Endothelial cell of umbilical vein (primary cell): ENCODE results near the gene MAGEA9B. TPM values are rescaled to one million over a fixed set of nuclear protein-coding genes. Genes with fewer than 3 reads are reported as not detected.

ENCODE experiments used
- BruUV-seq: library from RNA; stranded (reverse); fragments of 400-500 nt; replicated peaks from 2 replicates; lab custom pipeline; 2021; lab: Mats Ljungman, UMichigan
- CTCF ChIA-PET: fragments of 300-600, 350-600 bp; sonication (Branson Sonifier 250); formaldehyde crosslinking; loops from one replicate; lab custom pipeline; 2021; ENCODE audit warnings: antibody characterized with exemption, inconsistent platforms; lab: Charles Lee
- POLR2A ChIA-PET: fragments of 300-600, 350-600 bp; sonication (Branson Sonifier 250); formaldehyde crosslinking; loops from one replicate; lab custom pipeline; 2021; ENCODE audit warnings: antibody characterized with exemption, inconsistent platforms; lab: Charles Lee
- DNase-seq: peaks from one replicate; pipeline ENCODE4 v3.0.0-alpha.2; 2011; ENCODE audit warnings: low read depth, low spot score
- FAIRE-seq: peaks from 2 replicates; lab custom pipeline; 2011; peaks lifted over from hg19 to GRCh38; lab: Jason Lieb, UNC
- H2AFZ ChIP-seq: 2 replicates; pipeline ENCODE4 v1.6.0; 2012; ENCODE audit warnings: low read depth, low read length, control low read depth, inconsistent platforms
- H3K27ac ChIP-seq: 2 replicates; pipeline ENCODE4 v1.5.1; 2011; ENCODE audit warnings: low read depth, mild to moderate bottlenecking, control low read depth, low read length, moderate library complexity; ENCODE audit not compliant: insufficient read depth
- H3K27me3 ChIP-seq, 2 experiments: 2 replicates each; pipeline versions ENCODE4 v1.6.0 to v1.6.1; 2011; ENCODE audit warnings: low read length in 2 of 2, mixed read lengths in 1 of 2; ENCODE audit not compliant: control insufficient read depth in 2 of 2, insufficient read depth in 2 of 2
- H3K36me3 ChIP-seq, 2 experiments: 2 replicates in 1 of 2; 3 replicates in 1 of 2; pipeline ENCODE4 v1.5.1; 2011; ENCODE audit warnings: low read length in 2 of 2, mild to moderate bottlenecking in 1 of 2, moderate library complexity in 1 of 2; ENCODE audit not compliant: control insufficient read depth in 2 of 2, insufficient read depth in 2 of 2; ENCODE audit errors: extremely low read depth in 1 of 2
- H3K4me1 ChIP-seq: 3 replicates; pipeline ENCODE4 v1.5.1; 2011; ENCODE audit warnings: mild to moderate bottlenecking, low read length; ENCODE audit not compliant: control insufficient read depth, insufficient read depth; ENCODE audit errors: extremely low read depth
- H3K4me2 ChIP-seq: 2 replicates; pipeline ENCODE4 v1.6.1; 2011; ENCODE audit warnings: low read length, control low read depth, mixed read lengths; ENCODE audit not compliant: insufficient read depth
- H3K4me3 ChIP-seq, 3 experiments: fragments of 200-600 bp in 1 of 3; sonication (generic), shearing (Covaris generic) in 1 of 3; replicated peaks in 1 of 3; 2 replicates each; pipeline ENCODE4 v1.5.1; 2011 to 2016; ENCODE audit warnings: control low read depth in 3 of 3, low read length in 3 of 3, mild to moderate bottlenecking in 2 of 3, inconsistent platforms in 1 of 3, low read depth in 1 of 3, moderate library complexity in 1 of 3; ENCODE audit not compliant: insufficient read depth in 1 of 3
- H3K79me2 ChIP-seq: 2 replicates; pipeline ENCODE4 v1.6.0; 2012; ENCODE audit warnings: low read length, inconsistent platforms; ENCODE audit not compliant: control insufficient read depth, insufficient read depth
- H3K9ac ChIP-seq: replicated peaks from 2 replicates; pipeline ENCODE3; 2011; ENCODE audit warnings: low read length, control low read depth; ENCODE audit not compliant: insufficient read depth; ENCODE audit errors: extremely low read depth
- H3K9me1 ChIP-seq: replicated peaks from 3 replicates; pipeline ENCODE4 v1.6.0; 2011; ENCODE audit warnings: mild to moderate bottlenecking, low read length; ENCODE audit not compliant: control insufficient read depth, insufficient read depth; ENCODE audit errors: extremely low read depth
- H3K9me3 ChIP-seq: replicated peaks from 2 replicates; pipeline ENCODE4 v1.5.1; 2012; ENCODE audit warnings: low read length, inconsistent platforms; ENCODE audit not compliant: control insufficient read depth, insufficient read depth
- H4K20me1 ChIP-seq: replicated peaks from 2 replicates; pipeline ENCODE3; 2011; ENCODE audit warnings: mild to moderate bottlenecking, low read length; ENCODE audit not compliant: control insufficient read depth, insufficient read depth; ENCODE audit errors: extremely low read depth
- EZH2 ChIP-seq: IDR thresholded peaks from 2 replicates; pipeline ENCODE4 v1.6.1; 2012; ENCODE audit warnings: borderline replicate concordance, low read depth, mild to moderate bottlenecking, moderate library complexity, low read length, inconsistent platforms; ENCODE audit not compliant: severe bottlenecking
- FOS ChIP-seq: IDR thresholded peaks from 2 replicates; pipeline ENCODE4 v1.6.1; 2011; ENCODE audit warnings: mild to moderate bottlenecking, low read length, moderate library complexity, borderline replicate concordance; ENCODE audit not compliant: insufficient read depth
- GATA2 ChIP-seq: IDR thresholded peaks from 2 replicates; pipeline ENCODE4 v1.7.0; 2011; ENCODE audit warnings: low read depth, mild to moderate bottlenecking, moderate library complexity, mixed read lengths, low read length; ENCODE audit not compliant: insufficient read length, insufficient read depth
- JUN ChIP-seq: IDR thresholded peaks from 2 replicates; pipeline ENCODE4 v1.6.1; 2011; ENCODE audit warnings: borderline replicate concordance, low read depth; ENCODE audit not compliant: insufficient read length, insufficient read depth
- MYC ChIP-seq: IDR thresholded peaks from one replicate; pipeline ENCODE4 v1.6.1; 2011; ENCODE audit warnings: mild to moderate bottlenecking, low read depth, low read length
- POLR2A ChIP-seq: IDR thresholded peaks from 2 replicates; pipeline ENCODE4 v1.6.1; 2012; ENCODE audit warnings: low read depth, mild to moderate bottlenecking, control low read depth, low read length
- POLR2AphosphoS5 ChIP-seq: IDR thresholded peaks from 2 replicates; pipeline ENCODE4 v1.6.1; 2012; ENCODE audit warnings: low read depth, mild to moderate bottlenecking, control low read depth, low read length, moderate library complexity; ENCODE audit not compliant: insufficient read depth
- dilution Hi-C: fragments of 300-500 bp; cut with MboI; formaldehyde crosslinking; loops from one replicate; pipeline ENCODE4 v1.15.0; 2019; ENCODE audit warnings: low sequenced_read_pairs; ENCODE audit not compliant: extremely low pct_ligation_motif_present
- intact Hi-C: fragments of 100-400 bp; cut with micrococcal nuclease; formaldehyde crosslinking; loops from one replicate; pipeline ENCODE4 v1.10.0; 2022
- polyA plus RNA-seq, 4 experiments: library from polyadenylated mRNA; depleted of rRNA in 3 of 4; stranded (reverse) in 3 of 4; unstranded in 1 of 4; fragments of >200 nt; gene quantifications; 2 replicates each; pipeline versions ENCODE4 v1.2.1 to v1.2.3, GENCODE V29; 2011 to 2012; ENCODE audit warnings: missing spikeins in 1 of 4
- total RNA-seq: library from RNA; stranded (reverse); gene quantifications from 2 replicates; pipeline ENCODE4 v1.2.3, GENCODE V29; 2021
- TF ChIP-seq, protein P1 (sequence below): IDR thresholded peaks from 2 replicates; pipeline ENCODE4 v1.6.1; 2011; ENCODE audit not compliant: insufficient read depth, insufficient read length
- TF ChIP-seq, protein P2 (sequence below), 2 donors: IDR thresholded peaks; 1 replicate in 1 of 2; 2 replicates in 1 of 2; pipeline ENCODE4 v1.5.1; 2011; ENCODE audit warnings: low read length in 2 of 2, mild to moderate bottlenecking in 2 of 2, moderate library complexity in 2 of 2, control low read depth in 1 of 2, inconsistent platforms in 1 of 2, low read depth in 1 of 2; ENCODE audit not compliant: insufficient read depth in 1 of 2; ENCODE audit errors: extremely low read depth in 1 of 2

MAGEA9B gene
- total and polyA plus RNA-seq, 2 donors (not counting 3 experiments of a cell fraction or from before 2014, with no cell fraction given) = not detected

- FAIRE-seq = no peak
- Histone ChIP-seq H3K9ac (no peak overlapping the region), H4K20me1 (no peaks in the 10 kb centered on the region), H3K79me2 (no peaks in the 10 kb centered on the region), H3K36me3 (no peaks in the 10 kb centered on the region), H3K27ac (no peak overlapping the region), H2AFZ (no peak overlapping the region), H3K4me2 (no peak overlapping the region), H3K9me3 (no peaks in the 10 kb centered on the region), H3K4me1 (no peaks in the 10 kb centered on the region), H3K27me3 (no peaks in the 10 kb centered on the region), H3K9me1 (no peaks in the 10 kb centered on the region), H3K4me3 (no peak overlapping the region)
- ChIA-PET CTCF (no interaction called here), POLR2A (no interaction called here)
- intact Hi-C loops (no loop called here), dilution Hi-C loops (no loop called here)
- DNase-seq = no peak
- TF ChIP-seq POLR2AphosphoS5 = no peak
- TF ChIP-seq FOS = no peak
- TF ChIP-seq EZH2 = no peak
- no peak for TF ChIP-seq JUN
- TF ChIP-seq, protein P1, sequence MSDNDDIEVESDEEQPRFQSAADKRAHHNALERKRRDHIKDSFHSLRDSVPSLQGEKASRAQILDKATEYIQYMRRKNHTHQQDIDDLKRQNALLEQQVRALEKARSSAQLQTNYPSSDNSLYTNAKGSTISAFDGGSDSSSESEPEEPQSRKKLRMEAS = no peak
- no peak for TF ChIP-seq POLR2A
- TF ChIP-seq MYC = no peak
- no peak for TF ChIP-seq GATA2
- TF ChIP-seq, protein P2, sequence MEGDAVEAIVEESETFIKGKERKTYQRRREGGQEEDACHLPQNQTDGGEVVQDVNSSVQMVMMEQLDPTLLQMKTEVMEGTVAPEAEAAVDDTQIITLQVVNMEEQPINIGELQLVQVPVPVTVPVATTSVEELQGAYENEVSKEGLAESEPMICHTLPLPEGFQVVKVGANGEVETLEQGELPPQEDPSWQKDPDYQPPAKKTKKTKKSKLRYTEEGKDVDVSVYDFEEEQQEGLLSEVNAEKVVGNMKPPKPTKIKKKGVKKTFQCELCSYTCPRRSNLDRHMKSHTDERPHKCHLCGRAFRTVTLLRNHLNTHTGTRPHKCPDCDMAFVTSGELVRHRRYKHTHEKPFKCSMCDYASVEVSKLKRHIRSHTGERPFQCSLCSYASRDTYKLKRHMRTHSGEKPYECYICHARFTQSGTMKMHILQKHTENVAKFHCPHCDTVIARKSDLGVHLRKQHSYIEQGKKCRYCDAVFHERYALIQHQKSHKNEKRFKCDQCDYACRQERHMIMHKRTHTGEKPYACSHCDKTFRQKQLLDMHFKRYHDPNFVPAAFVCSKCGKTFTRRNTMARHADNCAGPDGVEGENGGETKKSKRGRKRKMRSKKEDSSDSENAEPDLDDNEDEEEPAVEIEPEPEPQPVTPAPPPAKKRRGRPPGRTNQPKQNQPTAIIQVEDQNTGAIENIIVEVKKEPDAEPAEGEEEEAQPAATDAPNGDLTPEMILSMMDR (IDR thresholded peaks at IDR 0.05; ENCODE audit: extremely low read depth in 1 of 2, insufficient read depth in 1 of 2, low read depth in 1 of 2, low read length in 2 of 2) = no peak
- no TSS peak for BruUV-seq
Measured at GRCh38 chrX:149567621-149568417, 19.4 kb downstream of the MAGEA9B start.
